PC-3 (cell line): Measurements from ENCODE around the gene SCPEP1. TPM values are rescaled to one million over a fixed set of nuclear protein-coding genes. Genes with fewer than 3 reads are reported as not detected.
"Not testable (repeated sequence)": the region's sequence is repeated elsewhere in the genome, so short reads cannot be mapped to it uniquely, and the experiment has no call there.

ENCODE experiments used
- ATAC-seq: fragments of 200-7000 bp; cut with Tn5 transposase; 2 replicates; pipeline ENCODE4 v1.9.1; 2020; ENCODE audit warnings: mild to moderate bottlenecking, moderate library complexity
- BruUV-seq: library from RNA; stranded (reverse); fragments of 400-500 nt; replicated peaks from 2 replicates; lab custom pipeline; 2021; lab: Mats Ljungman, UMichigan
- CTCF ChIA-PET: fragments of 300-600 bp; sonication (Branson Sonifier 250); formaldehyde crosslinking; loops from one replicate; lab custom pipeline; 2022; ENCODE audit warnings: antibody characterized with exemption; lab: Charles Lee
- POLR2A ChIA-PET: fragments of 300-600 bp; sonication (Branson Sonifier 250); formaldehyde crosslinking; loops from one replicate; lab custom pipeline; 2022; ENCODE audit warnings: antibody characterized with exemption; ENCODE audit not compliant: unreplicated experiment; lab: Charles Lee
- DNase-seq: peaks from one replicate; pipeline ENCODE4 v3.0.0-alpha.2; 2015
- H2AFZ ChIP-seq: fragments of 300-600 bp; sonication (generic); 2 replicates; pipeline ENCODE4 v1.6.0; 2016; ENCODE audit warnings: antibody characterized with exemption, low read length
- H3F3A ChIP-seq: fragments of 300-600 bp; sonication (generic); one replicate; pipeline ENCODE4 v1.6.0; 2017; ENCODE audit warnings: antibody characterized with exemption, low read length, control low read depth, mild to moderate bottlenecking; ENCODE audit not compliant: unreplicated experiment
- H3K27ac ChIP-seq: fragments of 300-600 bp; sonication (generic); 2 replicates; pipeline ENCODE4 v1.5.1; 2016; ENCODE audit warnings: mild to moderate bottlenecking, low read length
- H3K27me3 ChIP-seq: fragments of 300-600 bp; sonication (generic); 2 replicates; pipeline ENCODE4 v1.6.1; 2016; ENCODE audit warnings: low read length, mixed read lengths
- H3K36me3 ChIP-seq: fragments of 300-600 bp; sonication (generic); 2 replicates; pipeline ENCODE4 v1.6.1; 2016; ENCODE audit warnings: low read depth, mixed run types, low read length, mixed read lengths
- H3K4me1 ChIP-seq: fragments of 300-600 bp; sonication (generic); 2 replicates; pipeline ENCODE4 v1.5.1; 2016; ENCODE audit warnings: low read length; ENCODE audit not compliant: insufficient read depth
- H3K4me2 ChIP-seq: fragments of 300-600 bp; sonication (generic); 2 replicates; pipeline ENCODE4 v1.6.0; 2016; ENCODE audit warnings: low read length
- H3K4me3 ChIP-seq: fragments of 300-600 bp; sonication (generic); 2 replicates; pipeline ENCODE4 v1.5.1; 2016; ENCODE audit warnings: mild to moderate bottlenecking, low read length, mixed read lengths
- H3K79me2 ChIP-seq: fragments of 300-600 bp; sonication (generic); 2 replicates; pipeline ENCODE4 v1.6.1; 2017; ENCODE audit warnings: low read length, mixed read lengths
- H3K9ac ChIP-seq: fragments of 300-600 bp; sonication (generic); 2 replicates; pipeline ENCODE4 v1.6.0; 2016; ENCODE audit warnings: mild to moderate bottlenecking, low read length
- H3K9me2 ChIP-seq: fragments of 300-600 bp; sonication (generic); replicated peaks from 2 replicates; pipeline ENCODE4 v1.6.1; 2016; ENCODE audit warnings: mixed run types, low read length, mixed read lengths
- H3K9me3 ChIP-seq: fragments of 300-600 bp; sonication (generic); 2 replicates; pipeline ENCODE4 v1.6.1; 2016; ENCODE audit warnings: low read length, mixed read lengths
- H4K20me1 ChIP-seq: fragments of 300-600 bp; sonication (generic); 2 replicates; pipeline ENCODE4 v1.6.1; 2016; ENCODE audit warnings: low read length, mixed read lengths
- CTCF ChIP-seq: fragments of 300-600 bp; sonication (generic); conservative IDR thresholded peaks from 2 replicates; pipeline ENCODE4 v1.5.1; 2017; ENCODE audit warnings: antibody characterized with exemption, low read depth, mild to moderate bottlenecking, low read length
- EZH2 ChIP-seq: fragments of 300-600 bp; sonication (generic); IDR thresholded peaks from one replicate; pipeline ENCODE4 v1.6.1; 2017; ENCODE audit warnings: antibody characterized with exemption, mild to moderate bottlenecking, low read length; ENCODE audit not compliant: unreplicated experiment
- EZH2phosphoT487 ChIP-seq: fragments of 300-600 bp; sonication (generic); IDR thresholded peaks from 2 replicates; pipeline ENCODE4 v1.6.1; 2018; ENCODE audit warnings: mild to moderate bottlenecking, antibody characterized with exemption, low read length, borderline replicate concordance
- intact Hi-C: fragments of 100-400 bp; cut with micrococcal nuclease; formaldehyde crosslinking; loops from 2 replicates; pipeline ENCODE4 v1.9.0; 2023
- total RNA-seq: library from RNA; depleted of rRNA; stranded (reverse); fragments of >200 nt; gene quantifications from 2 replicates; pipeline ENCODE4 v1.2.3, GENCODE V29; 2014

SCPEP1 gene
- total RNA-seq, 1 experiment from 2014 or later: 73.3 TPM

GRCh38 chr17:56956992-56957391, 20.9 kb upstream of the SCPEP1 start:
- no peak overlapping the region for H3K9ac ChIP-seq
- H3K9me3 ChIP-seq: no peaks in the 10 kb centered on the region
- ATAC-seq (no peak), DNase-seq (no peak)
- H3K4me3 ChIP-seq: no peak overlapping the region
- 0 out of 2 replicates have a peak, but pooled peaks cover 5% of the 10 kb centered on the region for H4K20me1 ChIP-seq
- H3K4me1 ChIP-seq: peaks cover 29% of the 10 kb centered on the region
- BruUV-seq: no TSS peak
- ChIA-PET CTCF (no interaction called here), POLR2A (no interaction called here)
- no peaks in the 10 kb centered on the region for H3K9me2 ChIP-seq
- H3F3A ChIP-seq: no peaks in the 10 kb centered on the region
- H3K27ac ChIP-seq: no peak overlapping the region
- intact Hi-C loops: no loop called here
- H3K4me2 ChIP-seq: no peak overlapping the region
- H3K27me3 ChIP-seq: no peaks in the 10 kb centered on the region
- no peak for TF ChIP-seq CTCF
- TF ChIP-seq EZH2: no peak
- H2AFZ ChIP-seq: no peak overlapping the region
- H3K36me3 ChIP-seq: no peaks in the 10 kb centered on the region; the same call in 1 of the 2 replicates
- H3K79me2 ChIP-seq: peaks cover 76% of the 10 kb centered on the region

DNA sequence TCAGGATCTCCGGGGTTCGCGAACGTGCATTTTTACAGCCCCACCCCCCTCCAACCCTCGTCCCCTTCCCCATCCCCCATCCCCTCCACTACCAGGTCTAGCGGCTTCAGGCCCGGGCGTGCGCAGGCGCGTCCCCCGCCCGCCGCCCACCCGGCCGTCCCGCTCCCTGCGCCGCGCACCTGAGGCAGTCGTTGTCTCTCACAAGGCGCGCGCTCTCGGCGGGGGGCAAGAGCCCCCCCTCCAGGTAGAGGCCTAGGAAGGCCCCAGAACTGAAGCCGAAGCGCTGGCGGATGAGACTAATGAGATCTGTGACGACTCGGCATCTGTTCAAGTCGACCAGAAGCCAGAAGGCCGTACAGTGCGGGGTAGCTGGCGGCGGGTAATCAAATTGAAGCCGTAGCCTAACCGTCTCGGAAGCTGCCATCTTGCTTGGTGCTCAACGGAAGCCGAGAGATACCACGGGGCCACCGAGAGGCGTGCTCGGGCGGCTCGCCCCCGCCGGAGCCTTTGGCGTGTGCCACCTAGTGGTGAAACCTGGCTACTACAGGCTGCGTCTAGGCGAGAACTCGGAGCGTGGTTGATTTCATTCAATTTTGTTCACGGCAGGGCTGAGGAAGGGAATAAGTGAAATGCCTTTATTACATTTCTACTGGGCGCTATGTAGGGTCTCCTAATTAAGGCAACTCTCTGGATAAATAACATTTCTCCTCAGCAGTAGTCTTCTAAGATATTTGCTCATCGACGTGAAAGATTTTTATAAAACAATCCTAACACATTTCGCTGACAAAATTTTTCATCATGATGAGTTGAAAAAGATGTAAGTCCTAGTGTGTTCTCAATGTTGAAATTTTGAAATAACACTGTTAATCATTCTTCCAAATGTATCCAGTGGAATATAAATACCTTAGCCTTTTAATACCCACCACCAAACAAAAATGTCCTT, 17.1 kb upstream of the SCPEP1 start, which contains the start of gene COIL:
Gene COIL (minus strand): TSS at position 455 of the 943 bp plus-strand sequence. CDS start 31 bp downstream, at position 424.
- ATAC-seq (peak; percentile 94), DNase-seq (peak; percentile 98)
- Histone ChIP-seq H3K4me3 (peak within 1 kb of the TSS; percentile 98), H4K20me1 (no peaks in the 10 kb centered on the region), H3K36me3 (no peaks in the 10 kb centered on the region; the same call in 1 of the 2 replicates), H3K79me2 (peaks cover 41% of the 10 kb centered on the region), H2AFZ (peak within 1 kb of the TSS; percentile 99), H3K4me1 (peaks cover 24% of the 10 kb centered on the region), H3F3A (no peaks in the 10 kb centered on the region), H3K27me3 (no peaks in the 10 kb centered on the region), H3K9ac (peak within 1 kb of the TSS; percentile 95), H3K9me3 (no peaks in the 10 kb centered on the region), H3K4me2 (peak within 1 kb of the TSS; percentile 86), H3K9me2 (no peaks in the 10 kb centered on the region), H3K27ac (peak within 1 kb of the TSS; percentile 83)
- BruUV-seq: TSS peak; percentile 92
- TF ChIP-seq CTCF (peak; percentile 99), EZH2 (no peak), EZH2phosphoT487 (no peak)
- ChIA-PET POLR2A (interaction anchor here (0.5 kb wide), 1 partner anchor 97 kb away, joined by 4 read pairs; no protein-coding TSS in a partner anchor), CTCF (interaction anchor here (0.6 to 0.7 kb wide), 3 partner anchors 16 to 942 kb away, joined by 3 to 4 read pairs (median 3); no protein-coding TSS in a partner anchor)
- intact Hi-C loops: loop anchor here (5.0 kb wide), 1 partner anchor 144 kb away; no protein-coding TSS in a partner anchor

DNA sequence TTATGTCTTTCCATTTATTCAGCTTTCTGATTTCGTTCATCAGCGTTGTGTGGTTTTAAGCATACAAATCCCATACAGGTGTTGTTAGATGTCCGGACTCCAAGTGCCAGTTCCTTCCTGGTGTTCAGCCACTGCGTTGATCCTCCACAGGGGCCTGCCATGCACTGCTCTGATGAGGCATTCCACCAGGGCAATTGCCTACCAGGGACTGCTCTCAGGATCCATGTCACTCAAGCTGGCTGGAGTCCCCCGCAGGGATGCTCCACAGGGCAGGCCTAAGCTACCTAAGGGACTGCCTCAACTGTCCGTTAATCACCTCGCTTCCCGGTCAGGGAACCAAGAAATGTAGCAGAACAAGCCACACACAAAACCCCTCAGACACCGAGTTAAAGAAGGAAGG, 12.7 kb upstream of the SCPEP1 start:
- BruUV-seq, H4K20me1 ChIP-seq, H3K4me3 ChIP-seq, H3K27me3 ChIP-seq, POLR2A ChIA-PET, H2AFZ ChIP-seq, H3K27ac ChIP-seq, H3K79me2 ChIP-seq, H3K4me1 ChIP-seq, H3K9me3 ChIP-seq, ATAC-seq, H3F3A ChIP-seq, H3K4me2 ChIP-seq, H3K9ac ChIP-seq, H3K36me3 ChIP-seq, intact Hi-C loops, DNase-seq, CTCF ChIA-PET, H3K9me2 ChIP-seq: not testable (repeated sequence)

- H3K4me1 ChIP-seq, intact Hi-C loops, H3F3A ChIP-seq, H3K27ac ChIP-seq, DNase-seq, POLR2A ChIA-PET, H3K4me3 ChIP-seq, CTCF ChIA-PET, H3K4me2 ChIP-seq, BruUV-seq, H3K9me2 ChIP-seq, H3K36me3 ChIP-seq, H3K9ac ChIP-seq, H3K27me3 ChIP-seq, H3K9me3 ChIP-seq, H2AFZ ChIP-seq, H4K20me1 ChIP-seq, ATAC-seq, H3K79me2 ChIP-seq: not testable (repeated sequence)
Observed at GRCh38 chr17:56965681-56966080, 12.2 kb upstream of the SCPEP1 start.
